ENCODE measurements around the gene NRXN3.

Gene NRXN3

DNA sequence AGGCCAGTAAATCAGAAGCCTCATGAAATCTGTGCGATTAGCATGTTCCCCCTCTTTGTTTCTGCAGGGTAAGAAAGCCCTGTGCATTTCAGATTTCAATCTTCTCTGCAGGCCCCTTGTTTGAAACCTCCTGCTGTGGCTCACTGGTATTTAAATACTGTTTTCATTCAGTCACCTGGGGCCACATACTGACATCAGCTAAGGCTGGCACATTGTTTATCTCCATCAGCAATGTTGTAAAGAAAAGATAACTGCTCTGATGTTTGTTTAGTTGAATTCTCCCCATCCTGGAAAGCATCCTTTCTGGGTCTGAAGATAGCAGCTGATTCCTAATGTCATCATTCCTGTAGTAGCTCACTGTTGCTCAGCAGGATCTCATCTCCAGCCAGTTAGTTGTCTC is 554.9 kb downstream of the NRXN3 start:
- peak; percentile 54 for TF ChIP-seq GATA2 (IDR thresholded peaks at IDR 0.05; ENCODE audit: low read depth, low read length)
- TF ChIP-seq GATA3 (IDR thresholded peaks at IDR 0.05; ENCODE audit: low read depth, low read length): no peak

DNA sequence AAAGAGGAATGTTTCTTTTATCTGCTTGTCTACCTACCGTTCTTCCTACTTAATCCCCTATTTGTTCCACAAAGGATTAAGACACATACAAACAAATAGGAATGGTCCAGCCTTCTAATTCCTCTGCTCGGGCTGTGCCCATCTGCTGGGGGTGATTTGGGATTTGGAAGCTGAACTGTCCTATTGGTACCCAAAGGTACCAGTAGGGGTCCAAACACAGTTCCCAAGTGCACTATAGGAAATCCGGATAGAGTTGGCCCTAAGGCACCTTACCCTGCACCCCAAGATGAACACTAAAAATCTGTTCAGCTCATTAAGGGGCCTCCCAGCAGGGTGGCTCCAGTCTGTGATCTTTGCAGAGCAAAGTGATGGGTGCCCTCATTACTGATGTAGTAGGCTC is 566.9 kb downstream of the NRXN3 start:
- TF ChIP-seq GATA3 (IDR thresholded peaks at IDR 0.05; ENCODE audit: low read depth, low read length): no peak
- TF ChIP-seq GATA2 (IDR thresholded peaks at IDR 0.05; ENCODE audit: low read depth, low read length): no peak

DNA sequence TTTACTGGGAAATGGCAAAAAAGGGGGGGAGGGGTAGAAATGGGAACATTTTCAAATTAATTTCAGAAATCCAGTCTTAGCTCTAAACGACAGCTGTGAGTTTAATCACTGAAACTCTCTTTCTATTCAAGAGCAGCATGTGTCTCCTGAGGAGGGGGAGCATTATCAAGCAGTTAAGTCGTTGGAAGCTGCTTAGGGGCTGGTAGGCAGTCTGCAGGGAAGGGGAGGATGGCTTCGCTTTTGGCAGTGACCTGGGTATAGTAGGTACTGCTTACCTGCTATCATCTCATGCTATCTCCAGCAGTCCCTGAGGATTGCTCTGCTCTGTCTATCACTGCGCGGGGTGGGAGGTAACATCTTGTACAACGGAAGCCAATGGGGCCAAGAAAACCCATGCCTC is 567.4 kb downstream of the NRXN3 start:
- TF ChIP-seq GATA2 (IDR thresholded peaks at IDR 0.05; ENCODE audit: low read depth, low read length): no peak
- TF ChIP-seq GATA3 (IDR thresholded peaks at IDR 0.05; ENCODE audit: low read depth, low read length): no peak

DNA sequence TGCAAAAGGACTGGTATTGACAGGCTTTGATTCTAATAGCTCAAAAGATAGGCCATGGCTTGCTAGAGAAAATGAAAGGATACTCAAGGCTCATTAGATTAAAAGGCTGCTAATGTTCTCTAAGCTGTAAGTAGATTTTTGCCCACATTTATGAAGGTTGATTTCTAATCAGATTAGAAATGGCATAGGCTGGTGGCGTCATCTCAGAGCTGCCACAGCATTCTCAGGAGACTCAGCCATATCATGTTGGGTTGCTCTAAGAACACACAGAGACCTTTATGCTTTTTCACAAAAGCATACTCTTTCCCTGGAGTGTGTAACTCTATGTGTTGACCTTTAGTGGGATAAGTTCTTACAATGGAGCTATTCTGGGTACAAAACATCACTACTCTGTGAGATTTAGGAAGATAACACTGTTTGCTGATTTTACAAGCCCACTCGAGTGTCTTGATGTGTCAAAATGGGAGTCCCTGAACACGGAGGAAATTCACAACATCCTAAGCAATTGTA is 576.0 kb downstream of the NRXN3 start:
- TF ChIP-seq GATA2 (IDR thresholded peaks at IDR 0.05; ENCODE audit: low read depth, low read length): no peak
- TF ChIP-seq GATA3 (IDR thresholded peaks at IDR 0.05; ENCODE audit: low read depth, low read length): no peak

DNA sequence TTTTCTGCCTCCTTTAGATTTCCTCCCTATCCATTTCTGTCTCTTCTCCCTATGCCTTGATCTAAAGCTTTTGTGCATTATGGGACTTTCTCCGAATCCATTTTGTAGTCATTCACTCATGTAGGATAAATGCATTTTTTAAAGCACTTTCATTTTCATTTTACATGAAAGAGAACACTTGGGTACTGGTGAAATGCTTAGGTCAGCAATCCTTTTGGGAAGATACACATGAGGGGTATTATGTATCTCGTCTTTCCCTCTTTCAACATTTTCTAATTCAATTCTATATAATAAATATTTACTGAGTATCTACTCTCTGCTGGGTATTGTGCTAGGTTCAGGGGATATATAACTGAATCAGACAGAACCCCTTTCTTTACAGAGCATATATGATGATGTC is 577.6 kb downstream of the NRXN3 start:
- TF ChIP-seq GATA2 (IDR thresholded peaks at IDR 0.05; ENCODE audit: low read depth, low read length) (no peak), GATA3 (IDR thresholded peaks at IDR 0.05; ENCODE audit: low read depth, low read length) (no peak)

DNA sequence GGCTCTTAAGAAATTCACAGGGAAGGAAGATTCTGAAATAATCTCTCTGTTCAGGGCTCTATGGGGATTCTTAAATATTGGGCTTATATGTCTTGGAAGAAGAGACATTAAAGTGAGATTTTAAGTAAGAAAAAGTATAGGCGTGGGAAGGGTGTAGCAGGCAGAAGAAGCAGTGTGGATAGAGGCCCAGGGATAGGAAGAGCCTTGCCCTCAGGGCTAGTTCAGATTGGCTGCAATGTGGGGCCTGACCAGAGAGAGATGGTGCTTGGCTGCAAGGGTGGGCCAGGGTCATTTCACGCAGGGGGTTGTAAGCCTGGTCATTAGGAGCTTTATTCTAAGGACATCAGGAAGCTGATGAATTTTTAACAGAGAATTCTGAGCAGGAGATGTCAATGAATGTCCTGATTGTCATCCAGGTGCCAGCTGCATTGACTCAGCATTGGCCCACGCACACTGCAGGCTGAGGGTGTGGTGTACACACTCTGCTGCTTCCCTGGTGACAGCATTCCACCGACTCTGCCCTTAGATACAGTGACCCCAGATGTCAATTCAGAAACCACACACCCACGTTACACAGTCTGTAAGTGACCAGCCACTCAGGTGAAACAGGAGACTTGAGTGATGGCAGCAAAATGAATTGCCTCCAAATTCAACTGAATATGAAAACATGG is 582.5 kb downstream of the NRXN3 start:
- TF ChIP-seq GATA2 (IDR thresholded peaks at IDR 0.05; ENCODE audit: low read depth, low read length): no peak
- no peak for TF ChIP-seq GATA3 (IDR thresholded peaks at IDR 0.05; ENCODE audit: low read depth, low read length)

DNA sequence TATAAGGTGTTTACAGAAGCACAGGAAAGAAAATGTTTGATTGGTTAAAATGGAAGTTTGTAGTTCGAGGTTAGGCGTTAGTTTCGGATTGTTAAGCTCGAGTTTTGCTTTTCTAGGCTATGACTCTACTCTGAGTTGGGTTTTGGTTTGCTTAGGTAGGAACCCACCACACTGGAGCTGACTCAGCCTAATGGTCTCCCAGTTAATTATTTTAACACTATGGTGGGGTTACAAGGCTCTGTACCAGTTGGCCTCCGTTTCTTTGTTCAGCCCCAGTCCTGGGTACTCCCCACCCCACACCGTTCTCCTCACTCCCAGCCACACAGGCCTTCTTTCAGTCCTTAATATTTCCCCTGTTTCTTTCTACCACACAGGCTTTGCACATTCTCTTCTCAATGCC is 583.9 kb downstream of the NRXN3 start:
- no peak for TF ChIP-seq GATA3 (IDR thresholded peaks at IDR 0.05; ENCODE audit: low read depth, low read length)
- no peak for TF ChIP-seq GATA2 (IDR thresholded peaks at IDR 0.05; ENCODE audit: low read depth, low read length)

DNA sequence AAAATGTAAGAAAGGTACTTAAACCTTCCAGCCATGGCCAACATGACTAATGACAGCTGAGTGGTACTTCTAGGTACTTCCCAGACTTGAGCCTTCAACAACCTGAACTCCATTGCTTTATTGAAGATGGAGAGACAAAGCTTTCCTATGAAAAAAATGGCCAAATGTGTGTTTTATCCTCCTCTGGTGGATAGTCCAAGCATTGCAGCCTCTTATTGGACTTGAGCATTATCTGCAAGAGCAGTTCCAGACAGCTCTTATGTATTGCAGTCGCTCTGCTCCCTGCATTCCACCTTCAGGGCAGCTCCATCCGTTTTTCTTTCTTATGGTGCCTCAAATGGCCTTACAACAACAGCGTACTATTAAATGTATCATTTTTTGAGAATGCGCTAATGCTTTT is 588.2 kb downstream of the NRXN3 start:
- no peak for TF ChIP-seq GATA3 (IDR thresholded peaks at IDR 0.05; ENCODE audit: low read depth, low read length)
- no peak for TF ChIP-seq GATA2 (IDR thresholded peaks at IDR 0.05; ENCODE audit: low read depth, low read length)

DNA sequence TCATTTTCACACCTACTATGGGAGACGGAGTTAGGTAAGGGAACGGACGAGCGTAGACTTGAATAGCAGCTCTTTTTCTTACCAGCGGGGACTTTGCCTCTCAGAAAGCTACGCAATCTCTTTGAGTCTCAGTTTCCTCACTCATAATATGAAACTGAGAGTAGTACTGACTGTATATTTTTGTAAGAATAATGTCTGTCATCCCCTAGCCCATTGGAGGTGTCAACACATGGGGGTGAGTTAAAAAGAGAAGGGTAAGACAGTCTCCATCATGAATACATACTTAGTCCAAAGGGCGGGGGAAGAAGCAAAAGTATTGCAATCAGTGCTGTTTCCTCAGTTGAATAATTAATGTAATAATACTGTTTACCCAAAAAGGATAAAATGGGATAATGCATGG is 592.2 kb downstream of the NRXN3 start:
- TF ChIP-seq GATA2 (IDR thresholded peaks at IDR 0.05; ENCODE audit: low read depth, low read length) (no peak), GATA3 (IDR thresholded peaks at IDR 0.05; ENCODE audit: low read depth, low read length) (no peak)

DNA sequence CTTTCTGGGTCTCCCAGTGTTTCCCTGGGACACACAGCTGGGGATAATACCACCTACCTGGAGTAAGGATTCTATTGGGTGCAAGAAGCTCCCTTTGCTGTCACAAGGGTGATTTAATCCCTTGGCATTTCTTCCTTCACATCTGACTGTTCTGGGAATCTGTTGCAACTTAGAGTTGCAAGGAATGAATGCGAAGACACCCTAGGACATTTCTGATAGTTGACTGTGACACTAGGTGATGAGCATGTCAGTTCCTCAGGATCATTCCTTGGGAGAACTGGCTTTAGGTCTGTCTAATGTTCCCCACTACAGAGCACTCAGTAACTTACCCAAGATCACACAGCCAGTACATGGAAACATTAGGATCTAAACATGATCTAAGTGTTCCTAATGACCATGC is 593.6 kb downstream of the NRXN3 start:
- TF ChIP-seq GATA3 (IDR thresholded peaks at IDR 0.05; ENCODE audit: low read depth, low read length): no peak
- TF ChIP-seq GATA2 (IDR thresholded peaks at IDR 0.05; ENCODE audit: low read depth, low read length): no peak

DNA sequence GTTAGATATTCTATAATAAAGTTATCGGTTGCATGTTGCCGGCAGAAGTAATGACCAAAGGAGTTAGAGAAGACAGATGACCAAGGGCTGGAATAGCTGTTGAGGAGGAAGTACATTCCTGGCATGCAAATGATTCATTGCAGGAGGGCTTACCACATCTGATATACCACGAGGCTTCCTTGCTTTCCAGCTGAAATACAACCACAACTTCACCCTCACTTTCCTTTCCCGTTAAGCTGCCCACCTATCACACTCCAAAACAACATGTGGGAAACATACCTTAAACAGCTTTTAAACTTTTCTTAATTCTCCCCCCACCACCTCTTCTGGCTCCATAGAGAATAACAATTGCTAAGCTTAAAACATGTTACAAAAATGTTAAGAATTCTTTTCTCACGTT is 594.1 kb downstream of the NRXN3 start:
- TF ChIP-seq GATA3 (IDR thresholded peaks at IDR 0.05; ENCODE audit: low read depth, low read length): no peak
- no peak for TF ChIP-seq GATA2 (IDR thresholded peaks at IDR 0.05; ENCODE audit: low read depth, low read length)

DNA sequence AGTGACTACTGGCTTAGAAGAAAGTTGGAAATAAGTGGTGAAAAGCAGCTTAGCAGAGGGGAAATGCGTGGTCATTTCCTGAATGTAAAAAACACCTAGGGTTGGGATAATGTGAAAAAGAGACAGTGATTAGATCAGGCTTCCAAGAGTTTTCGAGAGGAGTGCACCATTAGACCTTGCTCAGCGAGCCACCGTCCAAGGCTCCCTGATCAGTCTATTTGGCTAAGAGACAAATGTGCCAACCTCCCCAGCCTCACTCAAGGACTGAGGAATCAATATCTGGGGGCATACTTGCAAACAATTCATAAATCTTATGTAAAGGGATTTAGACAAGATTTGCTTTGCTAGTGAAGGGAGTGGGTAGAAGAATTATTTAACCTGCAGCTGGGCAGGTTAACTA is 594.5 kb downstream of the NRXN3 start:
- no peak for TF ChIP-seq GATA2 (IDR thresholded peaks at IDR 0.05; ENCODE audit: low read depth, low read length)
- TF ChIP-seq GATA3 (IDR thresholded peaks at IDR 0.05; ENCODE audit: low read depth, low read length): no peak

DNA sequence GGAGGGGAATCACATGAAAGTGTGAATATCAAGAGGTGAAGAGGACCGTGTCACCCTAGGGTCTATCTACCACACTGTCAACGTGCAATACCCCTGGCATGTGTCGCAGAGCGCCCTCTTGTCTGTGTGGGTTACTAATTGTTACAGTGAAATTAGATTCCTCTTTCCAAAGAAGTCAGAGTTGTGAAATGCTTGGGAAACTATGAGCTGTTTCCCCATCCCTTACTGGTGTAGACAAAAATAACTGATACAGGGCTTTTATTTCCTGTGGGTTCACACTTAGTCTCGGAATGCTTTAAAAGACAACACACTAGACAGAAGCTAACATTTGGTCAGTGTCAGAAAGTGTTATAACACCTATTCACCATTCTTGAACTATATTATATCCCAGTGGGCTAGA is 597.3 kb downstream of the NRXN3 start:
- no peak for TF ChIP-seq GATA3 (IDR thresholded peaks at IDR 0.05; ENCODE audit: low read depth, low read length)
- no peak for TF ChIP-seq GATA2 (IDR thresholded peaks at IDR 0.05; ENCODE audit: low read depth, low read length)

DNA sequence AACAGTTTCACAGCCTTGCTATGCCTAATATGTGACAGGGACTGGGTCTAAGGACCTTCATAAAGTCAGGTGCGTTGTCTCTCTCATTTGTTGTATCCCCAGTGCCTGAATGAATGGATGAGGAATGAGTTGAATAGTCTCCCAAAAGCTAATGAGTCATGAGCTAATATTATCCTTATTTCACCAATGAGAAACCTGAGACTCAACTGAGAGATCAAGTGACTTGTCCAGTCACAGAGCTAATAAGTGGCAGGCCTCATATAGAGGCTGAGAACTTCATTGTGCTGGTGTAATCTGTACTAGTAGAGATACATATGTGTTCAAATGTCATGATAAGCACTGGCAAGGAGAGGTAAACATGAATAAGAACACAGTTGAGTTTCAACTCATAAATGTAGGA is 612.4 kb downstream of the NRXN3 start:
- TF ChIP-seq GATA3 (IDR thresholded peaks at IDR 0.05; ENCODE audit: low read depth, low read length) (no peak), GATA2 (IDR thresholded peaks at IDR 0.05; ENCODE audit: low read depth, low read length) (no peak)

DNA sequence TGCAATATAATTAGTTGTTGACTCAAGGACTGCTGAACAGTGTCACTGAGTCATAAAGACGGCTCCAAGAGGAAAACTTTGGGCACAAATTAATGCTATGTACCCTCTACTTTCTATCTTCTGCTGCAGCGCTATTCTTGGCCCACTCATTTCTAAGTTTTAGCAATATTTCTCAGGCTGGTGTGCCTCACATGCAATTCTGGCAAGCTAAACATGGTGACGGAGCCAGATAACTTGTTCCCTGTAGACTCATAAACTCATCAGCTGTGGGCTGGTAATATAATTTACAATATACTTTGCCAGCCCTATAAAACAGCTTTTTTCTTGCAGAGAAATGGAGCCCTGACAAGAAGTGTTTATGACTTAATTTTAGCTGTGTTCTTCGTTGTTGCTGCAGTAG is 615.1 kb downstream of the NRXN3 start:
- TF ChIP-seq GATA2 (IDR thresholded peaks at IDR 0.05; ENCODE audit: low read depth, low read length) (no peak), GATA3 (IDR thresholded peaks at IDR 0.05; ENCODE audit: low read depth, low read length) (no peak)

Data from SH-SY5Y (cell line).